ENCODE measurements around the gene XPOT.

- TF ChIP-seq CTCF (IDR thresholded peaks at IDR 0.05) (no peak), EZH2 (IDR thresholded peaks at IDR 0.05; ENCODE audit: borderline replicate concordance, insufficient read depth, low read depth, low read length, poor library complexity, severe bottlenecking) (no peak)
Observed at GRCh38 chr12:64494998-64495729, 91.0 kb downstream of the XPOT start.

Measured in B cell (primary cell).